GM12864 (cell line): ENCODE measurements around the gene DPYSL3.

Source experiments
- DNase-seq: peaks from one replicate; pipeline ENCODE4 v3.0.0-alpha.2; 2011; ENCODE audit warnings: low read depth
- H3K4me3 ChIP-seq: 2 replicates; pipeline ENCODE4 v1.5.1; 2011; ENCODE audit warnings: mild to moderate bottlenecking, low read depth, low read length, control low read depth
- TF ChIP-seq, protein P1 (sequence below): IDR thresholded peaks from 2 replicates; pipeline ENCODE4 v1.5.1; 2011; ENCODE audit warnings: low read depth, mild to moderate bottlenecking, moderate library complexity, low read length, control low read depth, inconsistent platforms; ENCODE audit errors: missing control alignments

DPYSL3 gene

DNA sequence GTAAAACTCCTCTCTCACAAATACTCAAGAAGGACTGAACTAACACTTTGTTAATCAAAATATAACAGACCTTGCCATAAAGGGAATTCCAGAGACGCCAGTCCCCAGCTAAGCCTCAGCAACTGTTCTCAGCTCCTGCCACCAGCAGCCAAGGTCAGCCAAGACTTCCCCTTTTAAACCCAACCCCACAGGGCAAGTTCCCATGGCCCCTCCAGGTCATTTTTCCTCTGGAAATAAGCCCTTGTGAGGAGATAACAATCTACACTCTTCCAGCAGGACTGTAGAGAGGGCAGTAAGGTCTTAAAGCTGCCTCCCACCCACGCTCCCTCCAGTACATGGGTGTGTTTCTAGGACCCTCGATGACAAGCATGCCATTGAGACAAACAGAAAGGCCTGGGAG, 78.3 kb downstream of the DPYSL3 start:
- no peak for DNase-seq
- no peak overlapping the region for H3K4me3 ChIP-seq
- TF ChIP-seq, protein P1, sequence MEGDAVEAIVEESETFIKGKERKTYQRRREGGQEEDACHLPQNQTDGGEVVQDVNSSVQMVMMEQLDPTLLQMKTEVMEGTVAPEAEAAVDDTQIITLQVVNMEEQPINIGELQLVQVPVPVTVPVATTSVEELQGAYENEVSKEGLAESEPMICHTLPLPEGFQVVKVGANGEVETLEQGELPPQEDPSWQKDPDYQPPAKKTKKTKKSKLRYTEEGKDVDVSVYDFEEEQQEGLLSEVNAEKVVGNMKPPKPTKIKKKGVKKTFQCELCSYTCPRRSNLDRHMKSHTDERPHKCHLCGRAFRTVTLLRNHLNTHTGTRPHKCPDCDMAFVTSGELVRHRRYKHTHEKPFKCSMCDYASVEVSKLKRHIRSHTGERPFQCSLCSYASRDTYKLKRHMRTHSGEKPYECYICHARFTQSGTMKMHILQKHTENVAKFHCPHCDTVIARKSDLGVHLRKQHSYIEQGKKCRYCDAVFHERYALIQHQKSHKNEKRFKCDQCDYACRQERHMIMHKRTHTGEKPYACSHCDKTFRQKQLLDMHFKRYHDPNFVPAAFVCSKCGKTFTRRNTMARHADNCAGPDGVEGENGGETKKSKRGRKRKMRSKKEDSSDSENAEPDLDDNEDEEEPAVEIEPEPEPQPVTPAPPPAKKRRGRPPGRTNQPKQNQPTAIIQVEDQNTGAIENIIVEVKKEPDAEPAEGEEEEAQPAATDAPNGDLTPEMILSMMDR = no peak

DNA sequence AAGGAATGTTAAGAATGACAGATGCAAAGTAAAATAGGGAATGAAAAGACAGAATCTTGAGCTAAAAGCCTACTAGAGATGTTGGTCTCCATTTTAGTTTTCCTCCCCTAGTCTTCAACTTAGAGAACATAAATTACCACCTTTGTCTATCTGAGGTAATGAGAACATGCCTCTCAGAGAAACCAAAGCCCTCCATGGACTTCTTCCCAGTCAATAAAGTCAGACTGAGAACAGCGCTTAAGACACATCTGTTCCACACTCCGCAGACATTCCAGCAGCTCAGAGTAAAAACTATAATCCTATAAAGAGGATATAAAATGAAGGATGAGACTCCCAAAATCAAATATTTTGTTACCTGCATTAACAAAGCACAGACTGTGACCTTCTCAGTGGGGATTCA, 79.2 kb downstream of the DPYSL3 start:
- no peak for DNase-seq
- no peak overlapping the region for H3K4me3 ChIP-seq
- TF ChIP-seq, protein P1 = no peak

DNA sequence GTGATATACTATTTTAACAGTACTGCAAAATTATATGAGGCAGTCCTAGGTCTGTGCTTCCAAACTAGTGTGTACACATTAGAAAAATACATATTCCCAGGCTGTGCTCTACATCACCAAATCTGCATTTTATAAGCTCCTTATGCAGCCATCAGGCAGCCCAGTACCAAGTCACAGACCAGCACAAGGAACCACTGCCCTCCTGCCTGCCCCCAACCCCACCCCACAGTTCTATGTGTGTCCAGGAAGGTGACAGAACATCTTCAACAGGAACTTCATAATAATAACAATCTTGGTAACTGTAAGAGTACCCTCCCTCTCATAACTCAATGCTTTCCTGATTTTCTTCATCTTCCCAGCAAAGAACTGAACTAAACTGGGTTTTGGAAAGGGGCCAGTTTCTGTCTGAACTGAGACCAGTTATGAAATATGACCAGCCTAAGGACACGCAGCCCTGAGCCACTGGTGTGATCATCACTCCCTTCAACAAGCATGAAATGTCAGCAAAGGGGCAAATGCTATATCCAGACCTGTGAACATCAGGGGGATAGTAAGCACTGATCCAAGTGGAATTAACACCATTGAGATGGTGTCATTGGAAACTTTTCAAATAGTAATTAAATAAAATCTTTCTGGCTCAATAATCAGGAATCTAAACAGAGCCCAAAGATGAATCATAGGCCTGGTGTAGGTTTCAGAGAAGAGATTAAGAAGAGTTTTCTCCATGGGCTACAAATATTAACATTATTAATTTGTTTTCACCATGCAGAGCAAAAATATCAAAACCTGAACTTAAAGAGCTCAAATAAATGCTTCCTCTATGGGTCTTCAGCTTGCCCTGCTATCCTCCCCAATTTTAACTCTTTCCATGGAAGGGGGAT, 82.1 kb downstream of the DPYSL3 start:
- no peak for DNase-seq
- TF ChIP-seq, protein P1 = no peak
- no peak overlapping the region for H3K4me3 ChIP-seq

DNA sequence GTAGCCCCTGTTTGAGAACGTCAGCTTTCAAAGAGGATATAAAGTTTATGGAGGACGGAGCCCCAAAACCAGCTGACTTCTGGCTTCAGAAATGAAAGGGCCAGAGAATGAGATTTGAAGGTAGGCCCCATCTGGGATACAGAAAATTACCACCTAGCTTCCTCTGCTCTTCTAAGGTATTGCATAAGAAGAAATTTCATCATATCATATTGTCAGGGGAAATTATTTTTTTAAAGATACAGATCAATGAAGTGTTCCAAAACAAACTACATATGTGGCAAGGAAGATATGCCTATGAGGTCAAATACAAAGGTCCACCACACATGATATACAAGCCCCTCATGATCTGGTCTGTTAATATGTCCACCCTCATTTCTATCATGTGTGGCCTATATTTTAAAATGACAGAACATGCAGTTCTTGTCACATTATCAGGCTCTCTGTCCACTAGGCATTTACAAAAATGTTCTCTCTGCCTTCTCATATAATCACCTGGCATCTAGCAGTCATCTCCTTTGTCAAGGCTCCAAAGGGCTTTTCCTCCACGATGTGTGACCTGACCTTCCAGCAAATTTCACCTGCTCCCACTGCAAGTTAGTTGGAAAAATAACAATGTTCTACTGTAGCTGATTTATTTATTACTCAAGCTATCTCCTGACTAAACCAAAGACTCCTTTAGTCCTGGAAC, 83.1 kb downstream of the DPYSL3 start:
- no peak for DNase-seq
- TF ChIP-seq, protein P1 = no peak
- no peak overlapping the region for H3K4me3 ChIP-seq

DNA sequence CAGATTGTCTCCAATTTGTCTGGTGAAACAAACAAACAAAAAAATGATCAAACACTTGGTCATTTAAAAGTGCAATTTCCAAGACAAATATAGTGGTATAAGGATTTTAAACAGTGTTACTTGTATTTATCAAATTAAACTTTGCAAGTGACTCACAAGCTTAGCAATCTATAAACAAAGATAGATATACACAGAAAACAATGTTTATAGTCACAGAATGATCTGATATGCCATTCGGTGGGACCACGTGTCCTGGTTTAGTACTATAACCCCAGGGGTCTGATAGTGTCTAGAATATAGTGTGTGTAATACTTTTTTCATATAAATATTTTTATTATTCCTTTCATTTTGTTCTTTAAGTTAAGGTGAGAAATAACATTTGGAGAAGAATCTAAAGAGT, 91.3 kb downstream of the DPYSL3 start:
- no peak overlapping the region for H3K4me3 ChIP-seq
- TF ChIP-seq, protein P1 = no peak
- no peak for DNase-seq

DNA sequence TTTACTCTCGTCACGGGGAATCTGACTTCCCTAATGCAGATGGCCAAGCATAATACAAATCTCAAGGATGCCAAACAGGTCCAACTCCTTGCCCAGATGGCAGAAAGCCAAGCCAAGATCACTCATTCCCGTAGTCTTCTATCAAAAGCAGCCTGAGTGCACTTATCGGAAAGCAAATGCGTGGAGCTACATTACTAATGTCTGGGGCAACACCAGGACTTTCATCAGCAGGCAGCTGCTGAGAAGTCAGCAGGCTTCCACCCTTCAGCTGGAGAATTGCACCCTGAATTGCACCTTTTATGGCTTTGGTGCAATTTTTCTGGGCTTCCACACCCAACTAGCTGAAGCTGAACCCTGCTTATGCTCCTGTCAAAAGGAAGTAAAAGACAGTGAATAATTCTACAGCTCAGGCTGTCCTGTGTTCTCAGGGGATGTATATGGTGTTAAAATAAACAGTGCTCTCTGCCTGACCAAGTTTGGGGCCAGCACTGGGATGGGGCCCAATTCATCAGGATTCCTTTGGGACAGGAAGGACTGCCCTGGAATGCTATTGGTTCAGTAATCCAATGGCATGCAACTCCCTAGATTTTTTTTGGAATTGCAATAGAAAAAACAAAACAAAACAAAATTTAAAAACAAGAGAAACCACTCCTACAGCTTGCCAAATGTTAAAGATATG, 92.6 kb downstream of the DPYSL3 start:
- TF ChIP-seq, protein P1 = no peak
- no peak overlapping the region for H3K4me3 ChIP-seq
- no peak for DNase-seq
